HepG2 (cell line): ENCODE data around the gene BABAM1. TPM values are rescaled to one million over a fixed set of nuclear protein-coding genes. Genes with fewer than 3 reads are reported as not detected.

Source experiments
- ARHGAP35 ChIP-seq: sonication (generic); formaldehyde crosslinking; IDR thresholded peaks from 2 replicates; pipeline ENCODE4 v1.9.0; 2022; ENCODE audit warnings: mild to moderate bottlenecking, inconsistent platforms, moderate library complexity, missing genetic modification reagents, borderline replicate concordance
- ATF1 ChIP-seq: IDR thresholded peaks from 2 replicates; pipeline ENCODE4 v1.6.1; 2016; ENCODE audit warnings: mild to moderate bottlenecking, control low read depth
- CREB1 ChIP-seq, 2 experiments: fragments of 450-650 bp in 1 of 2; IDR thresholded peaks; 2 replicates each; pipeline ENCODE4 v1.6.1; 2016 to 2017; ENCODE audit warnings: control low read depth in 1 of 2, mild to moderate bottlenecking in 1 of 2, missing compliant biosample characterization in 1 of 2, missing genetic modification characterization in 1 of 2
- EEA1 ChIP-seq: sonication (generic); formaldehyde crosslinking; IDR thresholded peaks from 2 replicates; pipeline ENCODE4 v1.5.1; 2020; ENCODE audit warnings: mild to moderate bottlenecking, missing genetic modification reagents, borderline replicate concordance
- ERF ChIP-seq: IDR thresholded peaks from 2 replicates; pipeline ENCODE4 v1.6.1; 2018; ENCODE audit warnings: missing biosample characterization, missing genetic modification reagents
- GATAD1 ChIP-seq: IDR thresholded peaks from 2 replicates; pipeline ENCODE4 v1.6.1; 2016; ENCODE audit warnings: missing genetic modification reagents, missing compliant biosample characterization
- HIVEP1 ChIP-seq: sonication (generic); formaldehyde crosslinking; IDR thresholded peaks from 2 replicates; pipeline ENCODE4 v1.4.0; 2020; ENCODE audit warnings: mild to moderate bottlenecking, missing genetic modification reagents
- MTF1 ChIP-seq: sonication (generic); formaldehyde crosslinking; IDR thresholded peaks from 2 replicates; pipeline ENCODE4 v1.5.0; 2020; ENCODE audit warnings: missing genetic modification reagents
- NAIF1 ChIP-seq: sonication (generic); formaldehyde crosslinking; IDR thresholded peaks from 2 replicates; pipeline ENCODE4 v1.5.0; 2020; ENCODE audit warnings: mild to moderate bottlenecking, missing genetic modification reagents, borderline replicate concordance
- RARG ChIP-seq: sonication (generic); formaldehyde crosslinking; IDR thresholded peaks from 2 replicates; pipeline ENCODE4 v1.4.0; 2020; ENCODE audit warnings: low read depth, mild to moderate bottlenecking, missing genetic modification reagents
- RXRB ChIP-seq: IDR thresholded peaks from 2 replicates; pipeline ENCODE4 v1.6.1; 2016; ENCODE audit warnings: borderline replicate concordance, missing genetic modification reagents, missing compliant biosample characterization
- SAP130 ChIP-seq: IDR thresholded peaks from 2 replicates; pipeline ENCODE4 v1.6.1; 2016; ENCODE audit warnings: low read depth
- SMARCC2 ChIP-seq: fragments of 450-650 bp; IDR thresholded peaks from 2 replicates; pipeline ENCODE4 v1.6.1; 2017; ENCODE audit warnings: antibody characterized with exemption, mild to moderate bottlenecking
- SP2 ChIP-seq: sonication (generic); formaldehyde crosslinking; IDR thresholded peaks from 2 replicates; pipeline ENCODE4 v1.5.1; 2020; ENCODE audit warnings: mild to moderate bottlenecking, missing genetic modification reagents
- STAT5B ChIP-seq: sonication (generic); formaldehyde crosslinking; IDR thresholded peaks from 2 replicates; pipeline ENCODE4 v1.4.0; 2020; ENCODE audit warnings: missing genetic modification reagents
- ZBTB38 ChIP-seq: sonication (generic); formaldehyde crosslinking; IDR thresholded peaks from 2 replicates; pipeline ENCODE4 v1.5.1; 2020; ENCODE audit warnings: mild to moderate bottlenecking, missing genetic modification reagents
- ZFP82 ChIP-seq: sonication (generic); formaldehyde crosslinking; IDR thresholded peaks from 2 replicates; pipeline ENCODE4 v1.5.1; 2020; ENCODE audit warnings: mild to moderate bottlenecking, missing genetic modification reagents, borderline replicate concordance
- ZNF20 ChIP-seq: sonication (generic); formaldehyde crosslinking; IDR thresholded peaks from 2 replicates; pipeline ENCODE4 v1.4.0; 2020; ENCODE audit warnings: mild to moderate bottlenecking, moderate library complexity, missing genetic modification reagents
- ZNF275 ChIP-seq: sonication (generic); formaldehyde crosslinking; IDR thresholded peaks from 2 replicates; pipeline ENCODE4 v1.8.0; 2022; ENCODE audit warnings: missing genetic modification reagents, mild to moderate bottlenecking, inconsistent platforms, borderline replicate concordance
- ZNF317 ChIP-seq: sonication (generic); formaldehyde crosslinking; IDR thresholded peaks from 2 replicates; pipeline ENCODE4 v1.5.0; 2020; ENCODE audit warnings: mild to moderate bottlenecking, missing genetic modification reagents
- ZNF557 ChIP-seq: sonication (generic); formaldehyde crosslinking; IDR thresholded peaks from 2 replicates; pipeline ENCODE4 v1.4.0; 2020; ENCODE audit warnings: missing genetic modification reagents
- ZNF605 ChIP-seq: sonication (generic); formaldehyde crosslinking; IDR thresholded peaks from 2 replicates; pipeline ENCODE4 v1.8.0; 2022; ENCODE audit warnings: mild to moderate bottlenecking, missing genetic modification reagents
- polyA plus RNA-seq, 8 experiments: library from polyadenylated mRNA; depleted of rRNA in 3 of 8; stranded (reverse) in 7 of 8; unstranded in 1 of 8; fragments of >200 nt; fragmentation: Illumina TruSeq in 4 of 8; extraction: Trizol in 4 of 8; gene quantifications; 2 replicates each; pipeline versions ENCODE4 v1.2.1 to v1.2.3, GENCODE V29; 2011 to 2016; ENCODE audit warnings: low read depth in 4 of 8, missing spikeins in 1 of 8, mixed read lengths in 1 of 8; ENCODE audit not compliant: insufficient read depth in 1 of 8
- total RNA-seq, 5 experiments: library from RNA; depleted of rRNA; stranded (reverse); fragments of >200 nt; fragmentation: Illumina TruSeq; extraction: Trizol; gene quantifications; 2 replicates each; pipeline ENCODE4 v1.2.3, GENCODE V29; 2016; ENCODE audit warnings: low read depth in 1 of 5
- TF ChIP-seq, protein P1 (sequence below): sonication (generic); IDR thresholded peaks from 2 replicates; pipeline ENCODE4 v1.6.1; 2016; ENCODE audit warnings: low read depth, borderline replicate concordance
- TF ChIP-seq, protein P2 (sequence below): sonication (generic); formaldehyde crosslinking; IDR thresholded peaks from 2 replicates; pipeline ENCODE4 v1.4.0; 2020; ENCODE audit warnings: missing genetic modification reagents

BABAM1 gene
- total and polyA plus RNA-seq, 2 of the 13 experiments (the other 11 are each of a cell fraction or from before 2014, with no cell fraction given), result 70.0 to 82.0 TPM

GRCh38 chr19:17255150-17255621 lies 12.1 kb upstream of the BABAM1 start (continued):
- TF ChIP-seq EEA1 (no peak), HIVEP1 (CRISPR knock-in tag) (peak; percentile 46; the same call in 1 of the 2 replicates), ZNF275 (no peak), RARG (no peak), NAIF1 (no peak), ZBTB38 (CRISPR knock-in tag) (peak; percentile 56; the same call in 1 of the 2 replicates), ZNF605 (no peak), STAT5B (CRISPR knock-in tag) (no peak), CREB1 (IDR thresholded peaks at IDR 0.05) (no peak), CREB1 (CRISPR knock-in tag; IDR thresholded peaks at IDR 0.05) (no peak), ZFP82 (no peak), SP2 (CRISPR knock-in tag) (no peak), GATAD1 (CRISPR knock-in tag) (no peak), SAP130 (CRISPR knock-in tag) (peak; percentile 40; the same call in 1 of the 2 replicates), SMARCC2 (no peak), ZNF557 (CRISPR knock-in tag) (no peak), ZNF20 (CRISPR knock-in tag) (no peak), ARHGAP35 (CRISPR knock-in tag) (no peak), MTF1 (no peak), RXRB (peak; percentile 32; the same call in 1 of the 2 replicates), ATF1 (CRISPR knock-in tag) (no peak), ZNF317 (no peak), ERF (peak; percentile 28; the same call in 1 of the 2 replicates)
- TF ChIP-seq, protein P1, sequence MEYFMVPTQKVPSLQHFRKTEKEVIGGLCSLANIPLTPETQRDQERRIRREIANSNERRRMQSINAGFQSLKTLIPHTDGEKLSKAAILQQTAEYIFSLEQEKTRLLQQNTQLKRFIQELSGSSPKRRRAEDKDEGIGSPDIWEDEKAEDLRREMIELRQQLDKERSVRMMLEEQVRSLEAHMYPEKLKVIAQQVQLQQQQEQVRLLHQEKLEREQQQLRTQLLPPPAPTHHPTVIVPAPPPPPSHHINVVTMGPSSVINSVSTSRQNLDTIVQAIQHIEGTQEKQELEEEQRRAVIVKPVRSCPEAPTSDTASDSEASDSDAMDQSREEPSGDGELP, result peak; percentile 65; the same call in 1 of the 2 replicates
- TF ChIP-seq, protein P2, sequence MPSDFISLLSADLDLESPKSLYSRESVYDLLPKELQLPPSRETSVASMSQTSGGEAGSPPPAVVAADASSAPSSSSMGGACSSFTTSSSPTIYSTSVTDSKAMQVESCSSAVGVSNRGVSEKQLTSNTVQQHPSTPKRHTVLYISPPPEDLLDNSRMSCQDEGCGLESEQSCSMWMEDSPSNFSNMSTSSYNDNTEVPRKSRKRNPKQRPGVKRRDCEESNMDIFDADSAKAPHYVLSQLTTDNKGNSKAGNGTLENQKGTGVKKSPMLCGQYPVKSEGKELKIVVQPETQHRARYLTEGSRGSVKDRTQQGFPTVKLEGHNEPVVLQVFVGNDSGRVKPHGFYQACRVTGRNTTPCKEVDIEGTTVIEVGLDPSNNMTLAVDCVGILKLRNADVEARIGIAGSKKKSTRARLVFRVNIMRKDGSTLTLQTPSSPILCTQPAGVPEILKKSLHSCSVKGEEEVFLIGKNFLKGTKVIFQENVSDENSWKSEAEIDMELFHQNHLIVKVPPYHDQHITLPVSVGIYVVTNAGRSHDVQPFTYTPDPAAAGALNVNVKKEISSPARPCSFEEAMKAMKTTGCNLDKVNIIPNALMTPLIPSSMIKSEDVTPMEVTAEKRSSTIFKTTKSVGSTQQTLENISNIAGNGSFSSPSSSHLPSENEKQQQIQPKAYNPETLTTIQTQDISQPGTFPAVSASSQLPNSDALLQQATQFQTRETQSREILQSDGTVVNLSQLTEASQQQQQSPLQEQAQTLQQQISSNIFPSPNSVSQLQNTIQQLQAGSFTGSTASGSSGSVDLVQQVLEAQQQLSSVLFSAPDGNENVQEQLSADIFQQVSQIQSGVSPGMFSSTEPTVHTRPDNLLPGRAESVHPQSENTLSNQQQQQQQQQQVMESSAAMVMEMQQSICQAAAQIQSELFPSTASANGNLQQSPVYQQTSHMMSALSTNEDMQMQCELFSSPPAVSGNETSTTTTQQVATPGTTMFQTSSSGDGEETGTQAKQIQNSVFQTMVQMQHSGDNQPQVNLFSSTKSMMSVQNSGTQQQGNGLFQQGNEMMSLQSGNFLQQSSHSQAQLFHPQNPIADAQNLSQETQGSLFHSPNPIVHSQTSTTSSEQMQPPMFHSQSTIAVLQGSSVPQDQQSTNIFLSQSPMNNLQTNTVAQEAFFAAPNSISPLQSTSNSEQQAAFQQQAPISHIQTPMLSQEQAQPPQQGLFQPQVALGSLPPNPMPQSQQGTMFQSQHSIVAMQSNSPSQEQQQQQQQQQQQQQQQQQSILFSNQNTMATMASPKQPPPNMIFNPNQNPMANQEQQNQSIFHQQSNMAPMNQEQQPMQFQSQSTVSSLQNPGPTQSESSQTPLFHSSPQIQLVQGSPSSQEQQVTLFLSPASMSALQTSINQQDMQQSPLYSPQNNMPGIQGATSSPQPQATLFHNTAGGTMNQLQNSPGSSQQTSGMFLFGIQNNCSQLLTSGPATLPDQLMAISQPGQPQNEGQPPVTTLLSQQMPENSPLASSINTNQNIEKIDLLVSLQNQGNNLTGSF (CRISPR knock-in tag), result no peak
